ENCODE results near the gene EFNA2. TPM values are rescaled to one million over a fixed set of nuclear protein-coding genes. Genes with fewer than 3 reads are reported as not detected.

Gene EFNA2
- total RNA-seq, 1 donor from 2014 or later: 3.8 TPM

- Mint-ChIP-seq H3K4me1 (ENCODE audit: unreplicated experiment) (peaks cover 15% of the 10 kb centered on the region), H3K4me3 (ENCODE audit: unreplicated experiment) (no peak overlapping the region), H3K9me3 (ENCODE audit: unreplicated experiment) (no peaks in the 10 kb centered on the region), H3K36me3 (ENCODE audit: unreplicated experiment) (peaks cover 4% of the 10 kb centered on the region), H3K27me3 (ENCODE audit: unreplicated experiment) (peaks cover 9% of the 10 kb centered on the region), H3K27ac (ENCODE audit: unreplicated experiment) (no peak overlapping the region)
- DNase-seq (ENCODE audit: extremely low spot score, unreplicated experiment): no peak
- no peak for TF ChIP-seq CTCF (IDR thresholded peaks at IDR 0.05)
Observed at GRCh38 chr19:1280636-1281568, 4.8 kb upstream of the EFNA2 start.

GRCh38 chr19:1281569-1282287 is 3.9 kb upstream of the EFNA2 start:
- H3K27ac Mint-ChIP-seq (ENCODE audit: unreplicated experiment): no peak overlapping the region
- no peaks in the 10 kb centered on the region for H3K9me3 Mint-ChIP-seq (ENCODE audit: unreplicated experiment)
- H3K36me3 Mint-ChIP-seq (ENCODE audit: unreplicated experiment): peaks cover 4% of the 10 kb centered on the region
- no peak for DNase-seq (ENCODE audit: extremely low spot score, unreplicated experiment)
- H3K4me1 Mint-ChIP-seq (ENCODE audit: unreplicated experiment): peaks cover 14% of the 10 kb centered on the region
- peaks cover 11% of the 10 kb centered on the region for H3K27me3 Mint-ChIP-seq (ENCODE audit: unreplicated experiment)
- no peak for TF ChIP-seq CTCF (IDR thresholded peaks at IDR 0.05)
- H3K4me3 Mint-ChIP-seq (ENCODE audit: unreplicated experiment): no peak overlapping the region

GRCh38 chr19:1282588-1283206 is 3.0 kb upstream of the EFNA2 start:
- H3K27ac Mint-ChIP-seq (ENCODE audit: unreplicated experiment): no peak overlapping the region
- peaks cover 4% of the 10 kb centered on the region for H3K36me3 Mint-ChIP-seq (ENCODE audit: unreplicated experiment)
- no peaks in the 10 kb centered on the region for H3K9me3 Mint-ChIP-seq (ENCODE audit: unreplicated experiment)
- no peak for TF ChIP-seq CTCF (IDR thresholded peaks at IDR 0.05)
- H3K4me3 Mint-ChIP-seq (ENCODE audit: unreplicated experiment): no peak overlapping the region
- DNase-seq (ENCODE audit: extremely low spot score, unreplicated experiment): no peak
- H3K4me1 Mint-ChIP-seq (ENCODE audit: unreplicated experiment): peaks cover 14% of the 10 kb centered on the region
- peaks cover 11% of the 10 kb centered on the region for H3K27me3 Mint-ChIP-seq (ENCODE audit: unreplicated experiment)

GRCh38 chr19:1283207-1283916 is 2.3 kb upstream of the EFNA2 start:
- Mint-ChIP-seq H3K9me3 (ENCODE audit: unreplicated experiment) (no peaks in the 10 kb centered on the region), H3K27me3 (ENCODE audit: unreplicated experiment) (peaks cover 11% of the 10 kb centered on the region), H3K36me3 (ENCODE audit: unreplicated experiment) (peaks cover 4% of the 10 kb centered on the region), H3K27ac (ENCODE audit: unreplicated experiment) (no peak overlapping the region), H3K4me1 (ENCODE audit: unreplicated experiment) (peaks cover 14% of the 10 kb centered on the region), H3K4me3 (ENCODE audit: unreplicated experiment) (no peak overlapping the region)
- TF ChIP-seq CTCF (IDR thresholded peaks at IDR 0.05): no peak
- no peak for DNase-seq (ENCODE audit: extremely low spot score, unreplicated experiment)

Data from osteocyte (in vitro differentiated cells).